Measurements from ENCODE around the gene ADARB1.

DNA sequence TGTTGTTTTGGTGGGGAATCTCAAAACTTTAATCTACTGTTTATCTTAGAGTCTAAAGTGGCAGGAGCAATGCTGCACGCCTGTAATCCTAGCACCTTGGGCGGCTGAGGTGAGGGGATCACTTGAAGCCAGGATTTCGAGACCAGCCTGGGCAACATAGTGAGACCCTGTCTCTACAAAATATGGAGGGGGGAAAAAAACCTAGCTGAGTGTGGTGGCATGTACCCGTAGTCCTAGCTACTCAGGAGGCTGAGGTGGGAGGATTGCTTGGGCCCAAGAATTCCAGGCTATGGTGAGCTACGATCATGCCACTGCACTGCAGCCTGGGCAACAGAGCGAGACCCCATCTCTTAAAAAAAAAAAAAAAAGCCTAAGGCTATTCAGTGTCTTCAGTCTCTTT, 175.2 kb downstream of the ADARB1 start:
- TF ChIP-seq, protein P1, sequence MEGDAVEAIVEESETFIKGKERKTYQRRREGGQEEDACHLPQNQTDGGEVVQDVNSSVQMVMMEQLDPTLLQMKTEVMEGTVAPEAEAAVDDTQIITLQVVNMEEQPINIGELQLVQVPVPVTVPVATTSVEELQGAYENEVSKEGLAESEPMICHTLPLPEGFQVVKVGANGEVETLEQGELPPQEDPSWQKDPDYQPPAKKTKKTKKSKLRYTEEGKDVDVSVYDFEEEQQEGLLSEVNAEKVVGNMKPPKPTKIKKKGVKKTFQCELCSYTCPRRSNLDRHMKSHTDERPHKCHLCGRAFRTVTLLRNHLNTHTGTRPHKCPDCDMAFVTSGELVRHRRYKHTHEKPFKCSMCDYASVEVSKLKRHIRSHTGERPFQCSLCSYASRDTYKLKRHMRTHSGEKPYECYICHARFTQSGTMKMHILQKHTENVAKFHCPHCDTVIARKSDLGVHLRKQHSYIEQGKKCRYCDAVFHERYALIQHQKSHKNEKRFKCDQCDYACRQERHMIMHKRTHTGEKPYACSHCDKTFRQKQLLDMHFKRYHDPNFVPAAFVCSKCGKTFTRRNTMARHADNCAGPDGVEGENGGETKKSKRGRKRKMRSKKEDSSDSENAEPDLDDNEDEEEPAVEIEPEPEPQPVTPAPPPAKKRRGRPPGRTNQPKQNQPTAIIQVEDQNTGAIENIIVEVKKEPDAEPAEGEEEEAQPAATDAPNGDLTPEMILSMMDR (IDR thresholded peaks at IDR 0.05): no peak
- no peak for TF ChIP-seq ZFX (IDR thresholded peaks at IDR 0.05; ENCODE audit: borderline replicate concordance)

Data from 22Rv1 (cell line).